ENCODE results near the gene PCBP3. TPM values are rescaled to one million over a fixed set of nuclear protein-coding genes. Genes with fewer than 3 reads are reported as not detected.

The PCBP3 gene
- total and polyA plus RNA-seq, 2 of the 13 experiments (the other 11 are each of a cell fraction or from before 2014, with no cell fraction given), result not detected

- Histone ChIP-seq H3K79me2 (ENCODE audit: insufficient read depth, low read length) (no peaks in the 10 kb centered on the region), H3K36me3 (replicated peaks in 1 of 2; ENCODE audit: control insufficient read depth in 1 of 2, insufficient read depth in 2 of 2, low read length in 2 of 2) (no peaks in the 10 kb centered on the region), H3K4me3 (replicated peaks in 1 of 3; ENCODE audit: insufficient read depth in 1 of 3, low read depth in 2 of 3, low read length in 3 of 3) (peak overlapping the region; percentile 49 to 79 (median 55); a peak in 5 of 6 replicates), H3K27me3 (ENCODE audit: control insufficient read depth in 1 of 2, insufficient read depth in 2 of 2, low read length in 2 of 2) (peaks cover 3 to 36% of the 10 kb centered on the region in 2 experiments; a peak in 4 of 5 replicates), H3K9ac (ENCODE audit: insufficient read depth, low read depth, low read length) (peak overlapping the region; percentile 69), H4K20me1 (ENCODE audit: insufficient read depth, low read length) (no peaks in the 10 kb centered on the region), H3K4me1 (ENCODE audit: insufficient read depth, low read length) (peaks cover 17% of the 10 kb centered on the region), H3K27ac (ENCODE audit: extremely low read length, insufficient read depth, low read length) (no peak overlapping the region), H3K9me3 (ENCODE audit: low read length) (no peaks in the 10 kb centered on the region), H3K4me2 (ENCODE audit: low read depth, low read length) (peak overlapping the region; percentile 89), H2AFZ (ENCODE audit: low read length) (no peak overlapping the region)
- WGBS (ENCODE audit: low lambda C conversion rate), result no CpG with 5 or more reads among the region's 45 CpGs
- BruUV-seq (replicated peaks), result no TSS peak
- intact Hi-C loops (cut with micrococcal nuclease; ENCODE audit: unreplicated experiment), result no loop called here
- peak; percentile 55 for ATAC-seq
- ChIA-PET CTCF (ENCODE audit: low intra/inter-chr PET ratio, low total read pairs) (no interaction called here), POLR2A (no interaction called here)
- no peak for DNase-seq (ENCODE audit: low spot score)
- FAIRE-seq, result no peak
- in situ Hi-C loops (cut with HindIII; ENCODE audit: extremely low pct_ligation_motif_present, low pct_unique_long_range_greater_than_20kb), result no loop called here
- TF ChIP-seq HIVEP1 (CRISPR knock-in tag; IDR thresholded peaks at IDR 0.05) (no peak), NFAT5 (CRISPR knock-in tag; IDR thresholded peaks at IDR 0.05) (no peak), ZNF574 (CRISPR knock-in tag; IDR thresholded peaks at IDR 0.05) (0 out of 2 replicates have a peak, but pooled peaks have one; percentile 13), ZFX (CRISPR knock-in tag; IDR thresholded peaks at IDR 0.05; ENCODE audit: low read depth) (peak; percentile 33), ZNF350 (CRISPR knock-in tag; IDR thresholded peaks at IDR 0.05; ENCODE audit: borderline replicate concordance, low read depth) (no peak), ZNF30 (CRISPR knock-in tag; IDR thresholded peaks at IDR 0.05) (0 out of 2 replicates have a peak, but pooled peaks have one; percentile 40), PCBP1 (IDR thresholded peaks at IDR 0.05; ENCODE audit: borderline replicate concordance, low read depth, low read length) (0 out of 2 replicates have a peak, but pooled peaks have one; percentile 33), CHD4 (IDR thresholded peaks at IDR 0.05; ENCODE audit: borderline replicate concordance, low read length) (no peak), ZNF619 (CRISPR knock-in tag; IDR thresholded peaks at IDR 0.05) (no peak), MAZ (IDR thresholded peaks at IDR 0.05; ENCODE audit: borderline replicate concordance, low read depth, low read length) (no peak), MAZ (CRISPR knock-in tag; IDR thresholded peaks at IDR 0.05; ENCODE audit: low read depth) (peak; percentile 33; the same call in 1 of the 2 replicates), MXD4 (CRISPR knock-in tag; IDR thresholded peaks at IDR 0.05) (peak; percentile 6; the same call in 1 of the 2 replicates), SIN3B (IDR thresholded peaks at IDR 0.05; ENCODE audit: low read length) (no peak)
These were observed 338.7 kb downstream of the PCBP3 start for GRCh38 chr21:45982092-45982757.

Data from HepG2 (cell line).